NCI-H146 treated with DMSO at 0.1 percent for 48 hours (cell line): ENCODE measurements around the gene CCDC136.

Experiments used
- DNase-seq: peaks from one replicate; lab custom pipeline; 2025; ENCODE audit not compliant: unreplicated experiment; lab: John Stamatoyannopoulos, UW

CCDC136 gene

GRCh38 chr7:128804484-128804883 is 12.7 kb downstream of the CCDC136 start:
- DNase-seq, result no peak

DNA sequence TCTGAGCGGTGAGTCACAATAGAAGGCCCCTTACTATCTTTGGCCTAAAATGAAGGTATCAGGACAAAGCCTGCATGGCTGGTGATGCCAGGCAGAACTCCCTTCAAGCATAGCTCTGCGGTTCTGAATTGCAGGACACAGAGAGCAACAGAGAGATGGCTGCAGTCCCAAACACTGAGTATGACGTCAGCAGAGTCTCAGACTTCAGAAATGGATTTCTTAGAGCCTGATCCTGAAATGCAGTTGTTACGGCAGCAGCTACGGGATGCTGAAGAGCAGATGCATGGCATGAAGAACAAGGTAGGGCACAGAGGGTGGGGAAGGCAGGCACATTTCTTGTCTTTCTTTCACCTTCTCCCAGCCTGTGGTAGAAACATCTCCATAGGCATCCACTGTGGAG is 13.5 kb downstream of the CCDC136 start:
- no peak for DNase-seq

DNA sequence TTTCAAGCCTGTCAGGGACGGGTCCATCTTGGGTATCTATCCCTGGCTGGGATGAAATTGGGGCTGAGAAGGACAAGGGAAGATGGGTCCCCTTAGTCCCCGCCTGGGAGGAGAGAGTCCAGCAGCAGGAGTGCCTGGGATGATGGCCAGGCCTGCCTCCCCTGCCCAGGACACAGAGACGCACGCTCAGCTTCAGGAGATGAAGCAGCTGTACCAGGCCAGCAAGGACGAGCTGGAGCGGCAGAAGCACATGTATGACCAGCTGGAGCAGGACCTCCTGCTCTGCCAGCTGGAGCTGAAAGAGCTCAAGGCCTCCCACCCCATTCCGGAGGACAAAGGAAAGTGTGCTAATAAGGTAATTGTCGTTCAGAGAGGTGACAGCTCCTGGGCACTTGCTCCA is 15.4 kb downstream of the CCDC136 start:
- peak; percentile 34 for DNase-seq

DNA sequence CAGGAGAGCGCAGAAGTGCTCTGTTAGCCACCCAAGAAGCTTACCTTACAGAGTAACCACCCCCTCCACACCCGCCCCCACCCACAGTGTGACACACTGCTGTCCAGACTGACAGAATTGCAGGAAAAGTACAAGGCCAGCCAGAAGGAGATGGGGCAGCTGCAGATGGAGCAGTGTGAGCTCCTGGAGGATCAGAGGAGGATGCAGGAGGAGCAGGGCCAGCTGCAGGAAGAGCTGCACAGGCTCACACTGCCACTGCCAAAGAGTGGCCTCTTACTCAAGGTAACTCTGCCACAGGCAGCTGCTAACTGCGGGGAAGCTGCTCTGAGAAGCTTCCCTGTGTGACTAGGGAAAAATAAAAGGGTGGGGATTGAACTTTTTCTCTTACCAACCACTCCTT is 17.6 kb downstream of the CCDC136 start:
- no peak for DNase-seq

DNA sequence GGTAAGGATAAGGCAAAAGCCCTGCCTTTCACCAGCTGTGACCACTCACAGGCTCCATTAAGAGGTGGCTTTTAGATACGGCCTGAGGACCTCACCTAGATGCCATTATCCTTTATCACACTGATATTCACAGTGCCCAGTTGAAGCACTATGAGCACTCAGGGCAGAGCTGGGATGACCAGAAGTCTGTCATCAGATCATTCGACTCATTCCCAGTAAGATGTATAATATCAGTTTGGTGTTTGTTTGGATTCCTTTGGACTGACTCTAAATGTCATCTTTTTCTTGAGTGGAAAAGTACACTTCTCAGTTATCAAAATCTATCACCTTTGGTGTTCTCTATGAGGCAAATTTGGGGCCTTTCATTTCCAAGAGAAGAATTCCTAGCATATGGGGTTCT is 18.7 kb downstream of the CCDC136 start:
- DNase-seq, result no peak

DNA sequence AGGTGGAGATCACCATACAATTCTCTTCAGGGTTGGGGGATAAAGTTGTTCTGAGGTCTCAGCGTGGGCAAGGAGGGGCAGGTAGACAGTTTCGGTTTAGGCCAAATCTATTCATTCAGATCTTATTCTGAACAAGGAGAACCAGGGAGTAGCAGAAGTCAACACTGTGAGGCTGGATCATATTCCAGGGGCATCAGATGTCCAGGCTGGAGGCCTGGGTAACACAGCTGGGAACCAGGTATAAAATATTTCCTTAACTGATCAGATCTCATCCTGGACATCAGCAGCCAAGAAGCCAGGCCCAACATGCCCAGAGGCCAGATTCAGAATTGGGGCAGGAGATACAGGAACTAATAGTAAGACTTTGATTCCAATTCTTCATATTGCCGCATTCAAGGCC is 19.2 kb downstream of the CCDC136 start:
- DNase-seq, result no peak

- DNase-seq, result peak; percentile 95
These were observed 20.1 kb downstream of the CCDC136 start for GRCh38 chr7:128811631-128812430.

DNA sequence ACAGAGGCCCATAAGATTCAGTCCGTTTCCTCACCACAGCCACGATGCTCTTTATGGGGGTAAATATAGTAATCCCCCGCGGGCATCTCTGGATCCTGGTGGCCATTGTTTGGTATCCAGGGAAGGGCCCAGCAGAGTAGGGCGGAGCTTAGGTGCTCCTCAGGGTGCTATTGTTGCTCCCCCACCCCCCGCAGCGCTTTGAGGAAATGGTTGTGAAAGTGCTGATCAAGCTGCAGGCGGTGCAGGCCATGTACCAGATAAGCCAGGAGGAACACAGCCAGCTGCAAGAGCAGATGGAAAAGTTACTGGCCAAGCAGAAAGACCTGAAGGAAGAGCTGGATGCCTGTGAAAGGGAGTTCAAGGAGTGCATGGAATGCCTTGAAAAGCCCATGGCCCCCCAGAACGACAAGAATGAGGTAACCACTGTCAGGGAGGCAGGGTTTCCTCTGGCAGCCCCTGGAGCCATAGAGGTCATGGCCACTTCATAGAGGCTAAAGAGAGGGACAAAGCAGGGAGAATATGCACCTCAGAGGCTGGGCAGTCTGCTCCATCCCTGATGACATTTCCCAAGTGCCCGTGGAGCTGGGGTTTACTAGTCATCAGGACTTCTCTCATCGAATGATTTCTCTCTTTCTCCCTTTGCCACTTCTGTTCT is 20.9 kb downstream of the CCDC136 start:
- peak; percentile 96 for DNase-seq

DNA sequence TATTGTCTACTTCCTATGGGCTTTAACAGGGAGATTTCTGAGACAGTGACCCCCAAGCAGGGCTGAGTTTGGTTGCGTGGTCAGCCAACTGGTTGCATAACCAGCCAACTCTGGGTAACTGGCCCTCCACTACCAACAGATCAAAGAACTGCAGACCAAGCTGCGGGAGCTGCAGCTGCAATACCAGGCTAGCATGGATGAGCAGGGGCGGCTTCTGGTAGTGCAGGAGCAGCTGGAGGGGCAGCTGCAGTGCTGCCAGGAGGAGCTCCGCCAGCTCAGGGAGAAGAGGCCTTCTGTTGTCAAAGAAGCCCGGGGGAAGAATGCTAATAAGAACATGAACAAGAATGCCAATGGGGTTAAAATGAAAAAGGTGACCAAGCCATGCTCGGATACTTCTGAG is 22.7 kb downstream of the CCDC136 start:
- no peak for DNase-seq

DNA sequence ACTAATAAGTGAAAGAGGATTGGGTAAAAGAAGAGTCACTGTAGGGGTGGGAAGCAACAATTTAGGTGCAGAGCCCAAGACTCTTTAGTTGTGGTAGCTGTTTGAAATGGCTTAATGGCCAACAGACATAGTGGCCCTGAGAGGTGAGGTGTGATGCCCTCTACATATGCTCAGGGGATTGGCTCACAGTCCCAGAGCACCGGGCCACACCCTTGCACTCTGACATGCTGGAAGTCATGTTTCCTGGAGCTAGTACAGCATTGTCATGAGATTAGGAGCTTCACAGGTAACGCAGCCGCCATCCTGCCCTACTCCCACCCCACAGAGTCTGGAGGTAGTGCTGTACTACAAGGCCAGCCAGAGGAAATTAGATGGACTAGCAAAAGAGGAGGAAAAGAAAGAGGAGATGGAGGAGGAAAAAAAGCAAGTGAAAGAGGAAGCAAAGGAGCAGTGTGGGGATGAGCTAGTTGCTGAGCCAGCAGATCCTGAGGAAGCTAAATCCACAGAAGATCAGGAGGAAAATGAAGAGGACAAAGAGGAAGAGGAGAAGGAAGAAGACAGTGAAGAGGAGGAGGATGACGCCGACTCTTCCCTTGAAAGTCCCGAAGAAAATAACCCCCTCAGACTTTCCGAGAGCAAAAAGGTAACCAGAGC is 23.6 kb downstream of the CCDC136 start:
- no peak for DNase-seq

- no peak for DNase-seq
These were observed 26.9 kb downstream of the CCDC136 start for GRCh38 chr7:128818694-128819093.

- no peak for DNase-seq
These were observed 30.0 kb downstream of the CCDC136 start for GRCh38 chr7:128821724-128822123.

GRCh38 chr7:128826512-128826911 is 34.7 kb downstream of the CCDC136 start:
- DNase-seq, result no peak

DNA sequence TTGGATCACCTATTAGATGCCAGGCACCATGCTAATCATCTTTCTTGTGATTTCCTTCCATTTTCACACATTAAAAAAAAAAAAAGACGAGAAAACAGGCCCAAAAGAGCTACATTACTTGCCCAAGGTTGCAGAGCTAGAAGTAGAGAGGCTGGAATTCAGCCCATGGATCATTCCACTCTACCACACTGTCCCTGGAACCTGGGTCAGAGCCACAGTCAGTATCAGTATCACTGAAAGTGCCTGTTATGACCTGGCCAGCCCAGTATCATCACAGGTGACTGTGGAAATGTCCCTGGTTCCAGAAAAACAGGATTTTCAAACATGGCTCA is 35.1 kb downstream of the CCDC136 start:
- no peak for DNase-seq

- DNase-seq, result no peak
These were observed 35.6 kb downstream of the CCDC136 start for GRCh38 chr7:128827248-128827958.

- DNase-seq, result no peak
These were observed 36.4 kb downstream of the CCDC136 start for GRCh38 chr7:128827971-128828711.

GRCh38 chr7:128829391-128830166 is 37.8 kb downstream of the CCDC136 start:
- no peak for DNase-seq

DNA sequence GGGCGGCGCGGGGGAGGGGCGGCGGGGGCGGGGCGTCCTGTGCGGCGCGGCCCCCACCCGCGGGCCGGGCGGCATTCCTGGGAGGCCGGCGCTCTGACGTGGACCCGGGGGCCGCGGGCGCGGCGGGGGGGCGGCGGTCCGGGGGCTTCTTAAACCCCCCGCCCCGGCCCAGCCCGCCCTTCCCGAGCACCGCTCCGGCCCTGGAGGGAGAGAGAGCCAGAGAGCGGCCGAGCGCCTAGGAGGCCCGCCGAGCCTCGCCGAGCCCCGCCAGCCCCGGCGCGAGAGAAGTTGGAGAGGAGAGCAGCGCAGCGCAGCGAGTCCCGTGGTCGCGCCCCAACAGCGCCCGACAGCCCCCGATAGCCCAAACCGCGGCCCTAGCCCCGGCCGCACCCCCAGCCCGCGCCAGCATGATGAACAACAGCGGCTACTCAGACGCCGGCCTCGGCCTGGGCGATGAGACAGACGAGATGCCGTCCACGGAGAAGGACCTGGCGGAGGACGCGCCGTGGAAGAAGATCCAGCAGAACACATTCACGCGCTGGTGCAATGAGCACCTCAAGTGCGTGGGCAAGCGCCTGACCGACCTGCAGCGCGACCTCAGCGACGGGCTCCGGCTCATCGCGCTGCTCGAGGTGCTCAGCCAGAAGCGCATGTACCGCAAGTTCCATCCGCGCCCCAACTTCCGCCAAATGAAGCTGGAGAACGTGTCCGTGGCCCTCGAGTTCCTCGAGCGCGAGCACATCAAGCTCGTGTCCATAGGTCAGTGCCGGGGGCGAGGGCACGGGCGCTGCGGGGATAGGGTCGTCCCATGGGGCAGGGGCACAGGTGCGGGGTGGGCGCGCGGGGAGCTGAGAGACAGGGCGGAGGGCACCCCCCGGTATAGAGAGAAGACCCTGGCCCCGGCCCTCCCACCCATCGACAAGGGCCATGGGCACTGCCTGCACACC is 38.7 kb downstream of the CCDC136 start, which contains the start of gene FLNC:
Gene FLNC, plus strand, starts transcription at position 176 of the 947 bp plus-strand sequence. Its CDS starts 232 bp downstream, at position 408.
- no peak for DNase-seq
